Right atrium auricular region (tissue), 2 donors: ENCODE results near the gene ANAPC2. TPM values are rescaled to one million over a fixed set of nuclear protein-coding genes. Genes with fewer than 3 reads are reported as not detected.

ENCODE experiments used
- DNase-seq: peaks from one replicate; pipeline ENCODE4 v3.0.0-alpha.2; 2019; ENCODE audit warnings: low spot score
- H3K27ac ChIP-seq, 2 donors: fragments of 200-600 bp; sonication (generic); 1 replicate in 1 of 2; 2 replicates in 1 of 2; pipeline ENCODE4 v1.5.1; 2016 to 2019
- H3K27me3 ChIP-seq, 2 donors: fragments of 200-600 bp; sonication (generic); one replicate each; pipeline versions ENCODE4 v1.5.1 to v1.6.0; 2017 to 2019
- H3K36me3 ChIP-seq: fragments of 200-600 bp; sonication (generic); one replicate; pipeline ENCODE4 v1.5.1; 2016
- H3K4me1 ChIP-seq, 2 donors: fragments of 200-600 bp; sonication (generic); one replicate each; pipeline versions ENCODE4 v1.5.1 to v1.6.0; 2017 to 2019
- H3K4me3 ChIP-seq, 2 donors: fragments of 200-600 bp; sonication (generic); 1 replicate in 1 of 2; 2 replicates in 1 of 2; pipeline ENCODE4 v1.5.1; 2017 to 2019; ENCODE audit warnings: mild to moderate bottlenecking in 1 of 2, moderate library complexity in 1 of 2
- H3K9me3 ChIP-seq, 2 donors: fragments of 200-600 bp; sonication (generic); one replicate each; pipeline ENCODE4 v1.5.1; 2019
- CTCF ChIP-seq, 2 donors: fragments of 200-600 bp; sonication (generic); IDR thresholded peaks; one replicate each; pipeline ENCODE4 v1.5.1; 2019; ENCODE audit warnings: antibody characterized with exemption in 2 of 2
- total RNA-seq, 2 donors: library from RNA; depleted of rRNA; stranded (reverse); fragments of >200 nt; gene quantifications; one replicate each; pipeline ENCODE4 v1.1.0, GENCODE V29; 2016

Gene ANAPC2
- total RNA-seq, 2 donors from 2014 or later = 10.8 to 12.1 TPM

- H3K4me1 ChIP-seq = peaks cover 0 to 69% of the 10 kb centered on the region in 2 donors
- peaks cover 13% of the 10 kb centered on the region for H3K36me3 ChIP-seq
- no peak overlapping the region for H3K4me3 ChIP-seq
- no peaks in the 10 kb centered on the region for H3K9me3 ChIP-seq
- no peak for DNase-seq
- no peaks in the 10 kb centered on the region for H3K27me3 ChIP-seq
- TF ChIP-seq CTCF (IDR thresholded peaks at IDR 0.05) = no peak
- peak overlapping the region in 1 of 2 donors; percentile 17 for H3K27ac ChIP-seq
Observed at GRCh38 chr9:137193771-137194170, 5.4 kb upstream of the ANAPC2 start.

- Histone ChIP-seq H3K36me3 (peaks cover 13% of the 10 kb centered on the region), H3K4me1 (peaks cover 0 to 63% of the 10 kb centered on the region in 2 donors), H3K27me3 (no peaks in the 10 kb centered on the region), H3K9me3 (no peaks in the 10 kb centered on the region), H3K27ac (no peak overlapping the region), H3K4me3 (no peak overlapping the region)
- no peak for DNase-seq
- no peak for TF ChIP-seq CTCF (IDR thresholded peaks at IDR 0.05)
Observed at GRCh38 chr9:137192859-137193258, 4.5 kb upstream of the ANAPC2 start.

- H3K27me3 ChIP-seq = no peaks in the 10 kb centered on the region
- DNase-seq = no peak
- no peak overlapping the region for H3K4me3 ChIP-seq
- H3K4me1 ChIP-seq = peaks cover 0 to 63% of the 10 kb centered on the region in 2 donors
- no peaks in the 10 kb centered on the region for H3K9me3 ChIP-seq
- H3K36me3 ChIP-seq = peaks cover 13% of the 10 kb centered on the region
- TF ChIP-seq CTCF (IDR thresholded peaks at IDR 0.05) = no peak
- no peak overlapping the region for H3K27ac ChIP-seq
Observed at GRCh38 chr9:137192448-137192780, 4.1 kb upstream of the ANAPC2 start.

GRCh38 chr9:137191691-137192447, 3.5 kb upstream of the ANAPC2 start:
- DNase-seq = no peak
- TF ChIP-seq CTCF (IDR thresholded peaks at IDR 0.05) = no peak
- peaks cover 13% of the 10 kb centered on the region for H3K36me3 ChIP-seq
- H3K4me3 ChIP-seq = no peak overlapping the region
- no peaks in the 10 kb centered on the region for H3K9me3 ChIP-seq
- H3K27ac ChIP-seq = no peak overlapping the region
- peaks cover 0 to 63% of the 10 kb centered on the region in 2 donors for H3K4me1 ChIP-seq
- no peaks in the 10 kb centered on the region for H3K27me3 ChIP-seq

- H3K36me3 ChIP-seq = peaks cover 14% of the 10 kb centered on the region
- TF ChIP-seq CTCF (IDR thresholded peaks at IDR 0.05) = no peak
- H3K27ac ChIP-seq = no peak overlapping the region
- no peaks in the 10 kb centered on the region for H3K9me3 ChIP-seq
- peaks cover 0 to 63% of the 10 kb centered on the region in 2 donors for H3K4me1 ChIP-seq
- H3K27me3 ChIP-seq = no peaks in the 10 kb centered on the region
- DNase-seq = no peak
- no peak overlapping the region for H3K4me3 ChIP-seq
Observed at GRCh38 chr9:137191245-137191644, 2.9 kb upstream of the ANAPC2 start.
